PC-3 (cell line): ENCODE measurements around the gene CHRNA4. TPM values are rescaled to one million over a fixed set of nuclear protein-coding genes. Genes with fewer than 3 reads are reported as not detected.

ENCODE experiments used
- ATAC-seq: fragments of 200-7000 bp; cut with Tn5 transposase; 2 replicates; pipeline ENCODE4 v1.9.1; 2020; ENCODE audit warnings: mild to moderate bottlenecking, moderate library complexity
- BruUV-seq: library from RNA; stranded (reverse); fragments of 400-500 nt; replicated peaks from 2 replicates; lab custom pipeline; 2021; lab: Mats Ljungman, UMichigan
- CTCF ChIA-PET: fragments of 300-600 bp; sonication (Branson Sonifier 250); formaldehyde crosslinking; loops from one replicate; lab custom pipeline; 2022; ENCODE audit warnings: antibody characterized with exemption; lab: Charles Lee
- POLR2A ChIA-PET: fragments of 300-600 bp; sonication (Branson Sonifier 250); formaldehyde crosslinking; loops from one replicate; lab custom pipeline; 2022; ENCODE audit warnings: antibody characterized with exemption; ENCODE audit not compliant: unreplicated experiment; lab: Charles Lee
- DNase-seq: peaks from one replicate; pipeline ENCODE4 v3.0.0-alpha.2; 2015
- H2AFZ ChIP-seq: fragments of 300-600 bp; sonication (generic); 2 replicates; pipeline ENCODE4 v1.6.0; 2016; ENCODE audit warnings: antibody characterized with exemption, low read length
- H3F3A ChIP-seq: fragments of 300-600 bp; sonication (generic); one replicate; pipeline ENCODE4 v1.6.0; 2017; ENCODE audit warnings: antibody characterized with exemption, low read length, control low read depth, mild to moderate bottlenecking; ENCODE audit not compliant: unreplicated experiment
- H3K27ac ChIP-seq: fragments of 300-600 bp; sonication (generic); 2 replicates; pipeline ENCODE4 v1.5.1; 2016; ENCODE audit warnings: mild to moderate bottlenecking, low read length
- H3K27me3 ChIP-seq: fragments of 300-600 bp; sonication (generic); 2 replicates; pipeline ENCODE4 v1.6.1; 2016; ENCODE audit warnings: low read length, mixed read lengths
- H3K36me3 ChIP-seq: fragments of 300-600 bp; sonication (generic); 2 replicates; pipeline ENCODE4 v1.6.1; 2016; ENCODE audit warnings: low read depth, mixed run types, low read length, mixed read lengths
- H3K4me1 ChIP-seq: fragments of 300-600 bp; sonication (generic); 2 replicates; pipeline ENCODE4 v1.5.1; 2016; ENCODE audit warnings: low read length; ENCODE audit not compliant: insufficient read depth
- H3K4me2 ChIP-seq: fragments of 300-600 bp; sonication (generic); 2 replicates; pipeline ENCODE4 v1.6.0; 2016; ENCODE audit warnings: low read length
- H3K4me3 ChIP-seq: fragments of 300-600 bp; sonication (generic); 2 replicates; pipeline ENCODE4 v1.5.1; 2016; ENCODE audit warnings: mild to moderate bottlenecking, low read length, mixed read lengths
- H3K79me2 ChIP-seq: fragments of 300-600 bp; sonication (generic); 2 replicates; pipeline ENCODE4 v1.6.1; 2017; ENCODE audit warnings: low read length, mixed read lengths
- H3K9ac ChIP-seq: fragments of 300-600 bp; sonication (generic); 2 replicates; pipeline ENCODE4 v1.6.0; 2016; ENCODE audit warnings: mild to moderate bottlenecking, low read length
- H3K9me2 ChIP-seq: fragments of 300-600 bp; sonication (generic); replicated peaks from 2 replicates; pipeline ENCODE4 v1.6.1; 2016; ENCODE audit warnings: mixed run types, low read length, mixed read lengths
- H3K9me3 ChIP-seq: fragments of 300-600 bp; sonication (generic); 2 replicates; pipeline ENCODE4 v1.6.1; 2016; ENCODE audit warnings: low read length, mixed read lengths
- H4K20me1 ChIP-seq: fragments of 300-600 bp; sonication (generic); 2 replicates; pipeline ENCODE4 v1.6.1; 2016; ENCODE audit warnings: low read length, mixed read lengths
- EZH2 ChIP-seq: fragments of 300-600 bp; sonication (generic); IDR thresholded peaks from one replicate; pipeline ENCODE4 v1.6.1; 2017; ENCODE audit warnings: antibody characterized with exemption, mild to moderate bottlenecking, low read length; ENCODE audit not compliant: unreplicated experiment
- EZH2phosphoT487 ChIP-seq: fragments of 300-600 bp; sonication (generic); IDR thresholded peaks from 2 replicates; pipeline ENCODE4 v1.6.1; 2018; ENCODE audit warnings: mild to moderate bottlenecking, antibody characterized with exemption, low read length, borderline replicate concordance
- intact Hi-C: fragments of 100-400 bp; cut with micrococcal nuclease; formaldehyde crosslinking; loops from 2 replicates; pipeline ENCODE4 v1.9.0; 2023
- total RNA-seq: library from RNA; depleted of rRNA; stranded (reverse); fragments of >200 nt; gene quantifications from 2 replicates; pipeline ENCODE4 v1.2.3, GENCODE V29; 2014
- TF ChIP-seq, protein P1 (sequence below): fragments of 300-600 bp; sonication (generic); conservative IDR thresholded peaks from 2 replicates; pipeline ENCODE4 v1.5.1; 2017; ENCODE audit warnings: antibody characterized with exemption, low read depth, mild to moderate bottlenecking, low read length

CHRNA4 gene
- total RNA-seq, 1 experiment from 2014 or later = not detected

DNA sequence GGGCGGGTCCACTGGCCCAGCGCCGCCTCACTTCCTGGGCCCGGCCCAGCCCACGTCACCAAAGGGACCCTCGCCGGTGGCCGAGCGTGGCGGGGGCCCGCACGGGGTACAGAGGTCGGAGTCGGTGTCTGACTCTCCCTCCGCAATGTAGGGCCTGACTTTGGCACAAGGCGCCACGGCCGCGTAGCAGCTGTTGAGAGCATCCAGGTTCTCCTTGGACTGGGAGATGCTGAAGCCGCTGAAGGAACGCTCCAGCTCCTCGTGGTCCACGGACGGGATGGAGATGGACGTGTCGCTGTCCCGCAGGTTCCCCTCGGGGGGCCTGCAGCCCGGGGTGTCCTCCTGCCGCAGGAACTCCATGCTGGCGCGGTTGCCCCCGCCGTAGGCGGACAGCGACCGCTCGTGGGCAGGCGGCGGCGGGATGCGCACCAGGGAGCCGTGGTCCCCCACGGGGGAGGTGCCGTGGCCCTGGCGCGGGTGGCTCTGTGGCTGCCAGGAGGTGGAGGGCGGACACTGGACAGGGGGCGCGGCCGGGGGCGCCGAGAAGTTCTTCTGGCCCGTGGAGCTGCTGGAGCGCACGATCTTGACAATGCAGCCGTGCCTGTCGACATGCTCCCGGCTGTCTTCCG lies 45.6 kb upstream of the CHRNA4 start:
- Histone ChIP-seq H3K27ac (no peak overlapping the region), H3K27me3 (0 out of 2 replicates have a peak, but pooled peaks cover 7% of the 10 kb centered on the region), H4K20me1 (no peaks in the 10 kb centered on the region), H3K4me3 (no peak overlapping the region), H3K9me3 (no peaks in the 10 kb centered on the region), H3K79me2 (no peaks in the 10 kb centered on the region), H3K4me1 (no peaks in the 10 kb centered on the region), H3K9ac (no peak overlapping the region), H3K9me2 (no peaks in the 10 kb centered on the region), H3F3A (no peaks in the 10 kb centered on the region), H3K4me2 (no peak overlapping the region), H2AFZ (no peak overlapping the region), H3K36me3 (no peaks in the 10 kb centered on the region)
- POLR2A ChIA-PET = no interaction called here
- DNase-seq = no peak
- BruUV-seq = no TSS peak
- ATAC-seq = no peak
- intact Hi-C loops = no loop called here
- TF ChIP-seq, protein P1, sequence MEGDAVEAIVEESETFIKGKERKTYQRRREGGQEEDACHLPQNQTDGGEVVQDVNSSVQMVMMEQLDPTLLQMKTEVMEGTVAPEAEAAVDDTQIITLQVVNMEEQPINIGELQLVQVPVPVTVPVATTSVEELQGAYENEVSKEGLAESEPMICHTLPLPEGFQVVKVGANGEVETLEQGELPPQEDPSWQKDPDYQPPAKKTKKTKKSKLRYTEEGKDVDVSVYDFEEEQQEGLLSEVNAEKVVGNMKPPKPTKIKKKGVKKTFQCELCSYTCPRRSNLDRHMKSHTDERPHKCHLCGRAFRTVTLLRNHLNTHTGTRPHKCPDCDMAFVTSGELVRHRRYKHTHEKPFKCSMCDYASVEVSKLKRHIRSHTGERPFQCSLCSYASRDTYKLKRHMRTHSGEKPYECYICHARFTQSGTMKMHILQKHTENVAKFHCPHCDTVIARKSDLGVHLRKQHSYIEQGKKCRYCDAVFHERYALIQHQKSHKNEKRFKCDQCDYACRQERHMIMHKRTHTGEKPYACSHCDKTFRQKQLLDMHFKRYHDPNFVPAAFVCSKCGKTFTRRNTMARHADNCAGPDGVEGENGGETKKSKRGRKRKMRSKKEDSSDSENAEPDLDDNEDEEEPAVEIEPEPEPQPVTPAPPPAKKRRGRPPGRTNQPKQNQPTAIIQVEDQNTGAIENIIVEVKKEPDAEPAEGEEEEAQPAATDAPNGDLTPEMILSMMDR = no peak
- TF ChIP-seq EZH2 (no peak), EZH2phosphoT487 (no peak)
- CTCF ChIA-PET = no interaction called here

DNA sequence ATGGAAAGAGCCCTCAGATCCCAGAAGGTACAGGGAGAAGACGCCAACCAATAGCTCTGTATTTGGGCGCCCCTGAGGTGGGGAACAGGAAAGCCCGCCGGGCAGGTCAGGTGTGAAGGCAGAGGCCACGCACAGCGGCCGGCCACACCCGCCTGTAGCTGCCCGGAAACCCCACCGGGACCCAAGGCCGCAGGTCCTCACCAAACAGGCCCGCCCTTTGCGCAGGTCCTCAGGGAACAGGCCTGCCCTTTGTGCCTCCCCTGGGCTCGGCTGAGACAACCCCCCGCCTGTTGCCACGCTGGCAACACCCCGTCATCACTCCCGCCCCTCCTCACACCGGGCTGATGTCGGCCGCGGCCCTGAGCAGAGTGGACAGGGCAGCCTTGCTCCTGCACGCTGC lies 44.9 kb upstream of the CHRNA4 start:
- ATAC-seq = no peak
- Histone ChIP-seq H3K27me3 (peaks cover 11% of the 10 kb centered on the region; the same call in 1 of the 2 replicates), H2AFZ (no peak overlapping the region), H4K20me1 (no peaks in the 10 kb centered on the region), H3K27ac (no peak overlapping the region), H3K4me2 (no peak overlapping the region), H3K9ac (no peak overlapping the region), H3F3A (no peaks in the 10 kb centered on the region), H3K4me3 (no peak overlapping the region), H3K4me1 (no peaks in the 10 kb centered on the region), H3K9me3 (no peaks in the 10 kb centered on the region), H3K36me3 (no peaks in the 10 kb centered on the region), H3K79me2 (no peaks in the 10 kb centered on the region), H3K9me2 (no peaks in the 10 kb centered on the region)
- BruUV-seq = no TSS peak
- ChIA-PET CTCF (no interaction called here), POLR2A (no interaction called here)
- DNase-seq = no peak
- intact Hi-C loops = no loop called here
- TF ChIP-seq, protein P1 = no peak
- TF ChIP-seq EZH2phosphoT487 (no peak), EZH2 (no peak)

DNA sequence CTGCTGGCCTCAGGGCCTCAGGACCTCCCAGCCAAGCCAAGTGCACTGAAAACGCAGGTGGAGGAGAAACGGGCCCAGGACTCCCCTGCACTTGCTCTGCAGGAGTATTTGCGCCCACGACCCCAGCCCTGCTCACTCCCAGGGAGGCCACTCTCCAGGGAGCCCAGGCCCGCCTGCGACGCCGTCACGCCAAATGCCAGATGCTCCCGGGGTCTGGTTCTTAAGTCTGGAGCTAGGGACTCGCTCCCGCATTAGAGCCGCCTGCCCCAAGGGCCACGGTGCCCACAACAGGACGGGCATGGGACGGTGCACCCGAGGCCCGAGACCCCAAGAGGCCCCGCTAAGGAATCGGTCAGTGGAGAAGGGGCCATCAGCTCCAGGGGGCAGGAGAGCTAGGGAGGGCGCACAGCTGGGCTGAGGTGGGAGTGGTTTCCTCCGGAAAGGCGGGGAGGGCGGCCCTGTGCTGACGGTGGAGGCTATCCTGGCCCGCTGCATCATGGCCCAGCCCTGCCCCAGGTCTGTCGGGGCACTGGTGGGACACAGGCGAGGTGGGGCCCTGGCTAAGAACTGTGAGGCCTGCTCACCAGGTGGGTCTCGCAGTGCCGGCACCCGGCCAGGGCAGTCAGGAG lies 44.1 kb upstream of the CHRNA4 start:
- BruUV-seq = no TSS peak
- H2AFZ ChIP-seq = no peak overlapping the region
- H3K9me2 ChIP-seq = no peaks in the 10 kb centered on the region
- H3K79me2 ChIP-seq = no peaks in the 10 kb centered on the region
- H3K36me3 ChIP-seq = no peaks in the 10 kb centered on the region
- H3K27ac ChIP-seq = no peak overlapping the region
- ChIA-PET POLR2A (no interaction called here), CTCF (no interaction called here)
- no peak overlapping the region for H3K4me3 ChIP-seq
- ATAC-seq (no peak), DNase-seq (no peak)
- TF ChIP-seq EZH2phosphoT487 (no peak), EZH2 (no peak)
- TF ChIP-seq, protein P1 = no peak
- H3K4me1 ChIP-seq = no peaks in the 10 kb centered on the region
- H3K27me3 ChIP-seq = peaks cover 19% of the 10 kb centered on the region; the same call in 1 of the 2 replicates
- H3F3A ChIP-seq = no peaks in the 10 kb centered on the region
- H4K20me1 ChIP-seq = no peaks in the 10 kb centered on the region
- no peak overlapping the region for H3K9ac ChIP-seq
- no peak overlapping the region for H3K4me2 ChIP-seq
- H3K9me3 ChIP-seq = no peaks in the 10 kb centered on the region
- intact Hi-C loops = no loop called here
